ENCODE data around the gene SETD7. TPM values are rescaled to one million over a fixed set of nuclear protein-coding genes. Genes with fewer than 3 reads are reported as not detected.
A peak's percentile ranks its signal among the peaks of the same experiment; 100 is the strongest.

The SETD7 gene
- total and polyA plus RNA-seq, 2 donors (not counting 1 experiment from before 2014, with no cell fraction given), result 5.1 to 13.0 TPM

- POLR2A ChIA-PET, result interaction anchor here (0.8 to 2.3 kb wide), 8 partner anchors 18 to 438 kb away, joined by 3 to 16 read pairs (median 4); partner anchors contain the start of genes ELF2, NOCT and SETD7
- H2AFZ ChIP-seq (ENCODE audit: insufficient read depth, low read depth, low read length, poor library complexity, severe bottlenecking), result peak overlapping the region; percentile 80
These were observed 102.5 kb downstream of the SETD7 start for GRCh38 chr4:139453371-139454110.

More at GRCh38 chr4:139453371-139454110, 102.5 kb downstream of the SETD7 start:
- Mint-ChIP-seq H3K4me1 (peaks cover 51% of the 10 kb centered on the region), H3K27me3 (no peaks in the 10 kb centered on the region), H3K27ac (peak overlapping the region; percentile 99), H3K4me3 (peak overlapping the region; percentile 96), H3K9me3 (ENCODE audit: insufficient read depth) (no peaks in the 10 kb centered on the region)
- CTCF ChIA-PET, result interaction anchor here (0.7 to 1.8 kb wide), 9 partner anchors 14 to 372 kb away, joined by 3 to 5 read pairs (median 4); no protein-coding TSS in a partner anchor
- peak; percentile 87 for ATAC-seq (ENCODE audit: low read depth)
- peaks cover 28 to 34% of the 10 kb centered on the region in 2 donors for H3K4me1 ChIP-seq (ENCODE audit: control insufficient read depth in 2 of 2, insufficient read depth in 2 of 2, low read length in 2 of 2)
- peak overlapping the region; percentile 83 for H3K4me2 ChIP-seq (replicated peaks; ENCODE audit: low read depth, low read length, poor library complexity, severe bottlenecking)
- H3K4me3 ChIP-seq (ENCODE audit: control extremely low read depth in 1 of 5, extremely low read depth in 1 of 5, insufficient read depth in 1 of 5, low read depth in 2 of 5, low read length in 4 of 5), result peak overlapping the region; percentile 64 to 99 (median 93)
- peaks cover 22% of the 10 kb centered on the region for H4K20me1 ChIP-seq (ENCODE audit: control insufficient read depth, insufficient read depth, low read length, poor library complexity, severe bottlenecking)
- peak overlapping the region; percentile 93 for H3K9ac ChIP-seq (ENCODE audit: low read length)
- intact Hi-C loops (cut with micrococcal nuclease), result loop anchor here (1.0 to 5.0 kb wide), 7 partner anchors 37 to 1069 kb away; partner anchors contain the start of genes ELMOD2, NAA15, SCOC and SETD7
- DNase-seq, result peak; percentile 98
- peaks cover 0 to 1% of the 10 kb centered on the region in 2 experiments for H3K36me3 ChIP-seq (replicated peaks in 1 of 2; ENCODE audit: control extremely low read depth in 1 of 2, control insufficient read depth in 1 of 2, extremely low read depth in 1 of 2, insufficient read depth in 2 of 2, low read length in 1 of 2)
- peak overlapping the region; percentile 97 to 98 for H3K27ac ChIP-seq (ENCODE audit: low read length in 2 of 2)
- no peaks in the 10 kb centered on the region for H3K27me3 ChIP-seq (replicated peaks in 1 of 4; ENCODE audit: control extremely low read depth in 1 of 4, control insufficient read depth in 3 of 4, insufficient read depth in 4 of 4, low read length in 3 of 4)
- TF ChIP-seq, protein P1, sequence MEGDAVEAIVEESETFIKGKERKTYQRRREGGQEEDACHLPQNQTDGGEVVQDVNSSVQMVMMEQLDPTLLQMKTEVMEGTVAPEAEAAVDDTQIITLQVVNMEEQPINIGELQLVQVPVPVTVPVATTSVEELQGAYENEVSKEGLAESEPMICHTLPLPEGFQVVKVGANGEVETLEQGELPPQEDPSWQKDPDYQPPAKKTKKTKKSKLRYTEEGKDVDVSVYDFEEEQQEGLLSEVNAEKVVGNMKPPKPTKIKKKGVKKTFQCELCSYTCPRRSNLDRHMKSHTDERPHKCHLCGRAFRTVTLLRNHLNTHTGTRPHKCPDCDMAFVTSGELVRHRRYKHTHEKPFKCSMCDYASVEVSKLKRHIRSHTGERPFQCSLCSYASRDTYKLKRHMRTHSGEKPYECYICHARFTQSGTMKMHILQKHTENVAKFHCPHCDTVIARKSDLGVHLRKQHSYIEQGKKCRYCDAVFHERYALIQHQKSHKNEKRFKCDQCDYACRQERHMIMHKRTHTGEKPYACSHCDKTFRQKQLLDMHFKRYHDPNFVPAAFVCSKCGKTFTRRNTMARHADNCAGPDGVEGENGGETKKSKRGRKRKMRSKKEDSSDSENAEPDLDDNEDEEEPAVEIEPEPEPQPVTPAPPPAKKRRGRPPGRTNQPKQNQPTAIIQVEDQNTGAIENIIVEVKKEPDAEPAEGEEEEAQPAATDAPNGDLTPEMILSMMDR (IDR thresholded peaks at IDR 0.05), result peak; percentile 42
- no peak for TF ChIP-seq EZH2 (IDR thresholded peaks at IDR 0.05; ENCODE audit: borderline replicate concordance, insufficient read depth, low read depth, low read length, poor library complexity, severe bottlenecking)
- H3K79me2 ChIP-seq (ENCODE audit: control insufficient read depth, insufficient read depth, low read length), result peaks cover 61% of the 10 kb centered on the region
- WGBS (ENCODE audit: insufficient coverage), result under 1% methylated on average over 76 of the region's 76 CpGs
- no peaks in the 10 kb centered on the region for H3K9me3 ChIP-seq (ENCODE audit: control extremely low read depth in 1 of 3, control insufficient read depth in 2 of 3, insufficient read depth in 1 of 3, low read length in 2 of 3)

All from B cell (primary cell).